GM23338 (cell line): ENCODE data around the gene SCRT2. TPM values are rescaled to one million over a fixed set of nuclear protein-coding genes. Genes with fewer than 3 reads are reported as not detected.
A peak's percentile ranks its signal among the peaks of the same experiment; 100 is the strongest.

Experiments
- ATAC-seq: fragments of 200-7000 bp; cut with Tn5 transposase; 3 replicates; pipeline ENCODE4 v1.9.1; 2020
- DNase-seq: peaks from one replicate; pipeline ENCODE4 v3.0.0-alpha.2; 2015; ENCODE audit warnings: low spot score
- H2AFZ ChIP-seq: fragments of 200-600 bp; sonication (generic); 2 replicates; pipeline ENCODE4 v1.8.0; 2016; ENCODE audit warnings: antibody characterized with exemption, mild to moderate bottlenecking, moderate library complexity
- H3F3A ChIP-seq: fragments of 200-600 bp; sonication (generic); replicated peaks from 2 replicates; pipeline ENCODE4 v1.8.0; 2017; ENCODE audit warnings: antibody characterized with exemption, mixed run types, low read depth
- H3K27ac ChIP-seq: fragments of 200-600 bp; sonication (generic); 2 replicates; pipeline ENCODE4 v1.6.1; 2016; ENCODE audit warnings: low read depth
- H3K27me3 ChIP-seq: fragments of 200-600 bp; sonication (generic); 2 replicates; pipeline ENCODE4 v1.8.0; 2016; ENCODE audit warnings: mild to moderate bottlenecking, mixed run types, moderate library complexity; ENCODE audit not compliant: insufficient read depth
- H3K36me3 ChIP-seq: fragments of 200-600 bp; sonication (generic); 2 replicates; pipeline ENCODE4 v1.8.0; 2016; ENCODE audit warnings: mild to moderate bottlenecking; ENCODE audit not compliant: insufficient read depth
- H3K4me1 ChIP-seq: fragments of 200-600 bp; sonication (generic); 2 replicates; pipeline ENCODE4 v1.8.0; 2016; ENCODE audit warnings: mild to moderate bottlenecking, moderate library complexity; ENCODE audit not compliant: insufficient read depth
- H3K4me2 ChIP-seq: fragments of 200-600 bp; sonication (generic); 2 replicates; pipeline ENCODE4 v1.7.1; 2017; ENCODE audit warnings: mixed run types
- H3K4me3 ChIP-seq: fragments of 200-600 bp; sonication (generic); 2 replicates; pipeline ENCODE4 v1.6.1; 2016; ENCODE audit warnings: mixed run types
- H3K79me2 ChIP-seq: fragments of 200-600 bp; sonication (generic); replicated peaks from 2 replicates; pipeline ENCODE4 v1.8.0; 2017; ENCODE audit warnings: mild to moderate bottlenecking; ENCODE audit not compliant: insufficient read depth
- H3K9me2 ChIP-seq: fragments of 200-600 bp; sonication (generic); 2 replicates; pipeline ENCODE4 v1.8.0; 2017; ENCODE audit not compliant: insufficient read depth
- H4K20me1 ChIP-seq: fragments of 200-600 bp; sonication (generic); replicated peaks from 2 replicates; pipeline ENCODE4 v1.8.0; 2017; ENCODE audit warnings: mild to moderate bottlenecking; ENCODE audit not compliant: insufficient read depth
- H3K27ac Mint-ChIP-seq: 2 replicates; pipeline ENCODE4 v1.8.0; 2020; ENCODE audit warnings: inconsistent platforms, mild to moderate bottlenecking, moderate library complexity, mixed read lengths
- H3K27me3 Mint-ChIP-seq: 3 replicates; pipeline ENCODE4 v1.8.0; 2022; ENCODE audit warnings: low read depth, mild to moderate bottlenecking, moderate library complexity, mixed read lengths, inconsistent platforms; ENCODE audit not compliant: insufficient read depth, poor library complexity
- H3K36me3 Mint-ChIP-seq: 3 replicates; pipeline ENCODE4 v1.8.0; 2021; ENCODE audit warnings: low read depth, mild to moderate bottlenecking, inconsistent platforms, moderate library complexity, mixed read lengths
- H3K4me1 Mint-ChIP-seq: 3 replicates; pipeline ENCODE4 v1.8.0; 2020; ENCODE audit warnings: mild to moderate bottlenecking, inconsistent platforms, mixed read lengths
- H3K4me3 Mint-ChIP-seq: 3 replicates; pipeline ENCODE4 v1.8.0; 2021; ENCODE audit warnings: moderate library complexity, mild to moderate bottlenecking, inconsistent platforms, mixed read lengths
- H3K9me3 Mint-ChIP-seq: 3 replicates; pipeline ENCODE4 v1.8.0; 2020; ENCODE audit warnings: moderate library complexity, mild to moderate bottlenecking, inconsistent platforms, mixed read lengths
- CTCF ChIP-seq, 2 experiments: fragments of 200-600 bp in 1 of 2; sonication (generic) in 1 of 2; conservative IDR thresholded peaks; 2 replicates each; pipeline versions ENCODE4 v1.5.1 to v1.6.1; 2016 to 2017; ENCODE audit warnings: antibody characterized with exemption in 2 of 2, low read depth in 2 of 2, mild to moderate bottlenecking in 2 of 2, moderate library complexity in 1 of 2
- EZH2phosphoT487 ChIP-seq: fragments of 200-600 bp; sonication (generic); IDR thresholded peaks from one replicate; pipeline ENCODE4 v1.8.1; 2018; ENCODE audit warnings: antibody characterized with exemption; ENCODE audit not compliant: unreplicated experiment
- ZNF331 ChIP-seq: fragments of 250-450 bp; sonication (Bioruptor Pico); IDR thresholded peaks from 2 replicates; pipeline ENCODE4 v1.5.0; 2020; ENCODE audit warnings: low read depth, mild to moderate bottlenecking, moderate library complexity
- polyA plus RNA-seq: library from polyadenylated mRNA; unstranded; fragments of >200 nt; fragmentation: Nextera tagmentation; extraction: Ambion mirVana; gene quantifications from 2 replicates; pipeline ENCODE4 v1.2.1, GENCODE V29; 2016
- total RNA-seq: library from RNA; depleted of rRNA; stranded (reverse); fragments of >200 nt; shearing (Covaris generic); gene quantifications from 2 replicates; pipeline ENCODE4 v1.2.3, GENCODE V29; 2014
- TF ChIP-seq, protein P1 (sequence below): fragments of 250-450 bp; sonication (Bioruptor Pico); IDR thresholded peaks from 2 replicates; pipeline ENCODE4 v1.5.0; 2020; ENCODE audit warnings: mild to moderate bottlenecking, moderate library complexity

Gene SCRT2
- total and polyA plus RNA-seq, 2 experiments from 2014 or later: 0.31 TPM; not detected in 1

DNA sequence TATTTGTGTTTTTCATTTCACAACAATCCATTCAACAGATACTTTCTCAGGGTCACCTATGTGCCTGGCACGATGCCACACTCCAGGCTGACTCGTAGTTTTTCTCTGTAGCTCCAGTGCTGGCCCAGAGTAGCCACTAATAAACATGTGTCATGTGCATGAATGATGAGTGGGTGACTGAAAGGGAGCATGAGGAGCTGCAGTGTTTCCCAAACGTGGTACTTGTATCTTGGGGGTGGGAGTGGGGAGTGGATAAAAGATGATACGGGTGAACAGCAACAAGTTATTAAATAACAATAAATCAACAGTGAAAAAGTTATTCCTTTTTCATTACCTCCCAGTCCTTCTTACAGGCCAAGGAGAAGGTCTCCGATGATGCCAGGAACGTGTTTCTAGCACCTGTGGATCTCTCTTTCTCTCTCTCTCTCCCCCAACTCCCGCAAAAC, 39.7 kb downstream of the SCRT2 start:
- H3K27ac Mint-ChIP-seq: no peak overlapping the region

GRCh38 chr20:635028-635892, 40.3 kb downstream of the SCRT2 start:
- Histone ChIP-seq H3K4me2 (no peak overlapping the region), H3K9me2 (no peaks in the 10 kb centered on the region), H3K4me1 (no peaks in the 10 kb centered on the region), H3F3A (no peaks in the 10 kb centered on the region), H3K36me3 (no peaks in the 10 kb centered on the region), H3K27me3 (no peaks in the 10 kb centered on the region), H3K79me2 (no peaks in the 10 kb centered on the region), H4K20me1 (no peaks in the 10 kb centered on the region), H3K4me3 (no peak overlapping the region), H3K27ac (no peak overlapping the region), H2AFZ (peak overlapping the region; percentile 78; the same call in 1 of the 2 replicates)
- DNase-seq (no peak), ATAC-seq (no peak)
- Mint-ChIP-seq H3K9me3 (no peaks in the 10 kb centered on the region; the same call in 1 of the 3 replicates), H3K4me3 (no peak overlapping the region), H3K27ac (no peak overlapping the region), H3K4me1 (peaks cover 8% of the 10 kb centered on the region; the same call in 2 of the 3 replicates), H3K27me3 (peaks cover 9% of the 10 kb centered on the region), H3K36me3 (no peaks in the 10 kb centered on the region)
- TF ChIP-seq, protein P1, sequence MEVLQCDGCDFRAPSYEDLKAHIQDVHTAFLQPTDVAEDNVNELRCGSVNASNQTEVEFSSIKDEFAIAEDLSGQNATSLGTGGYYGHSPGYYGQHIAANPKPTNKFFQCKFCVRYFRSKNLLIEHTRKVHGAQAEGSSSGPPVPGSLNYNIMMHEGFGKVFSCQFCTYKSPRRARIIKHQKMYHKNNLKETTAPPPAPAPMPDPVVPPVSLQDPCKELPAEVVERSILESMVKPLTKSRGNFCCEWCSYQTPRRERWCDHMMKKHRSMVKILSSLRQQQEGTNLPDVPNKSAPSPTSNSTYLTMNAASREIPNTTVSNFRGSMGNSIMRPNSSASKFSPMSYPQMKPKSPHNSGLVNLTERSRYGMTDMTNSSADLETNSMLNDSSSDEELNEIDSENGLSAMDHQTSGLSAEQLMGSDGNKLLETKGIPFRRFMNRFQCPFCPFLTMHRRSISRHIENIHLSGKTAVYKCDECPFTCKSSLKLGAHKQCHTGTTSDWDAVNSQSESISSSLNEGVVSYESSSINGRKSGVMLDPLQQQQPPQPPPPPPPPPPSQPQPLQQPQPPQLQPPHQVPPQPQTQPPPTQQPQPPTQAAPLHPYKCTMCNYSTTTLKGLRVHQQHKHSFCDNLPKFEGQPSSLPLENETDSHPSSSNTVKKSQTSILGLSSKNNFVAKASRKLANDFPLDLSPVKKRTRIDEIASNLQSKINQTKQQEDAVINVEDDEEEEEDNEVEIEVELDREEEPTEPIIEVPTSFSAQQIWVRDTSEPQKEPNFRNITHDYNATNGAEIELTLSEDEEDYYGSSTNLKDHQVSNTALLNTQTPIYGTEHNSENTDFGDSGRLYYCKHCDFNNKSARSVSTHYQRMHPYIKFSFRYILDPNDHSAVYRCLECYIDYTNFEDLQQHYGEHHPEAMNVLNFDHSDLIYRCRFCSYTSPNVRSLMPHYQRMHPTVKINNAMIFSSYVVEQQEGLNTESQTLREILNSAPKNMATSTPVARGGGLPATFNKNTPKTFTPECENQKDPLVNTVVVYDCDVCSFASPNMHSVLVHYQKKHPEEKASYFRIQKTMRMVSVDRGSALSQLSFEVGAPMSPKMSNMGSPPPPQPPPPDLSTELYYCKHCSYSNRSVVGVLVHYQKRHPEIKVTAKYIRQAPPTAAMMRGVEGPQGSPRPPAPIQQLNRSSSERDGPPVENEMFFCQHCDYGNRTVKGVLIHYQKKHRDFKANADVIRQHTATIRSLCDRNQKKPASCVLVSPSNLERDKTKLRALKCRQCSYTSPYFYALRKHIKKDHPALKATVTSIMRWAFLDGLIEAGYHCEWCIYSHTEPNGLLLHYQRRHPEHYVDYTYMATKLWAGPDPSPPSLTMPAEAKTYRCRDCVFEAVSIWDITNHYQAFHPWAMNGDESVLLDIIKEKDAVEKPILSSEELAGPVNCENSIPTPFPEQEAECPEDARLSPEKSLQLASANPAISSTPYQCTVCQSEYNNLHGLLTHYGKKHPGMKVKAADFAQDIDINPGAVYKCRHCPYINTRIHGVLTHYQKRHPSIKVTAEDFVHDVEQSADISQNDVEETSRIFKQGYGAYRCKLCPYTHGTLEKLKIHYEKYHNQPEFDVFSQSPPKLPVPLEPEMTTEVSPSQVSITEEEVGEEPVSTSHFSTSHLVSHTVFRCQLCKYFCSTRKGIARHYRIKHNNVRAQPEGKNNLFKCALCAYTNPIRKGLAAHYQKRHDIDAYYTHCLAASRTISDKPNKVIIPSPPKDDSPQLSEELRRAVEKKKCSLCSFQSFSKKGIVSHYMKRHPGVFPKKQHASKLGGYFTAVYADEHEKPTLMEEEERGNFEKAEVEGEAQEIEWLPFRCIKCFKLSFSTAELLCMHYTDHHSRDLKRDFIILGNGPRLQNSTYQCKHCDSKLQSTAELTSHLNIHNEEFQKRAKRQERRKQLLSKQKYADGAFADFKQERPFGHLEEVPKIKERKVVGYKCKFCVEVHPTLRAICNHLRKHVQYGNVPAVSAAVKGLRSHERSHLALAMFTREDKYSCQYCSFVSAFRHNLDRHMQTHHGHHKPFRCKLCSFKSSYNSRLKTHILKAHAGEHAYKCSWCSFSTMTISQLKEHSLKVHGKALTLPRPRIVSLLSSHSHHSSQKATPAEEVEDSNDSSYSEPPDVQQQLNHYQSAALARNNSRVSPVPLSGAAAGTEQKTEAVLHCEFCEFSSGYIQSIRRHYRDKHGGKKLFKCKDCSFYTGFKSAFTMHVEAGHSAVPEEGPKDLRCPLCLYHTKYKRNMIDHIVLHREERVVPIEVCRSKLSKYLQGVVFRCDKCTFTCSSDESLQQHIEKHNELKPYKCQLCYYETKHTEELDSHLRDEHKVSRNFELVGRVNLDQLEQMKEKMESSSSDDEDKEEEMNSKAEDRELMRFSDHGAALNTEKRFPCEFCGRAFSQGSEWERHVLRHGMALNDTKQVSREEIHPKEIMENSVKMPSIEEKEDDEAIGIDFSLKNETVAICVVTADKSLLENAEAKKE (CRISPR knock-in tag): no peak
- TF ChIP-seq EZH2phosphoT487: no peak
- no peak for TF ChIP-seq CTCF (conservative IDR thresholded peaks at IDR 0.05; ENCODE audit: low read depth in 2 of 2)

More for the DNA sequence above, 39.7 kb downstream of the SCRT2 start:
- no peaks in the 10 kb centered on the region for H3K79me2 ChIP-seq
- no peaks in the 10 kb centered on the region for H3K9me2 ChIP-seq
- ATAC-seq: no peak
- no peaks in the 10 kb centered on the region for H3K27me3 ChIP-seq
- H3K27ac ChIP-seq: no peak overlapping the region
- TF ChIP-seq ZNF331: no peak
- H3K36me3 Mint-ChIP-seq: no peaks in the 10 kb centered on the region
- DNase-seq: no peak
- peaks cover 9% of the 10 kb centered on the region for H3K27me3 Mint-ChIP-seq
- no peaks in the 10 kb centered on the region; the same call in 1 of the 3 replicates for H3K9me3 Mint-ChIP-seq
- no peak overlapping the region for H2AFZ ChIP-seq
- no peak overlapping the region for H3K4me3 Mint-ChIP-seq
- H3K4me1 Mint-ChIP-seq: peaks cover 8% of the 10 kb centered on the region; the same call in 2 of the 3 replicates
- peaks cover 4% of the 10 kb centered on the region; the same call in 1 of the 2 replicates for H3F3A ChIP-seq
- no peaks in the 10 kb centered on the region for H4K20me1 ChIP-seq
- H3K4me2 ChIP-seq: no peak overlapping the region
- no peak overlapping the region for H3K4me3 ChIP-seq
- no peaks in the 10 kb centered on the region for H3K36me3 ChIP-seq
- H3K4me1 ChIP-seq: no peaks in the 10 kb centered on the region
